ENCODE data around the gene MEST.
"Not testable (repeated sequence)": the region's sequence is repeated elsewhere in the genome, so short reads cannot be mapped to it uniquely, and the experiment has no call there.

The MEST gene

GRCh38 chr7:130483031-130483430 is 8.9 kb upstream of the MEST start:
- DNase-seq (ENCODE audit: low read depth, low spot score): no peak

- no peak for DNase-seq (ENCODE audit: low read depth, low spot score)
Measured at GRCh38 chr7:130485734-130486113, 6.2 kb upstream of the MEST start.

- DNase-seq (ENCODE audit: low read depth, low spot score): peak; percentile 4
Measured at GRCh38 chr7:130486114-130486953, 5.6 kb upstream of the MEST start.

- DNase-seq (ENCODE audit: low read depth, low spot score): no peak
Measured at GRCh38 chr7:130486954-130487436, 4.9 kb upstream of the MEST start.

GRCh38 chr7:130488392-130489139 is 3.3 kb upstream of the MEST start:
- DNase-seq (ENCODE audit: low read depth, low spot score): no peak

- no peak for DNase-seq (ENCODE audit: low read depth, low spot score)
Measured at GRCh38 chr7:130489140-130489983, 2.5 kb upstream of the MEST start.

- DNase-seq (ENCODE audit: low read depth, low spot score): no peak
Measured at GRCh38 chr7:130490311-130490791, 1.5 kb upstream of the MEST start.

- DNase-seq (ENCODE audit: low read depth, low spot score): no peak
Measured at GRCh38 chr7:130490888-130491804, 739 bp upstream of the MEST start.

- DNase-seq (ENCODE audit: low read depth, low spot score): no peak
Measured at GRCh38 chr7:130492523-130493274, 814 bp downstream of the MEST start.

GRCh38 chr7:130493275-130493873 is 1.5 kb downstream of the MEST start:
- no peak for DNase-seq (ENCODE audit: low read depth, low spot score)

- DNase-seq (ENCODE audit: low read depth, low spot score): no peak
Measured at GRCh38 chr7:130494431-130494858, 2.6 kb downstream of the MEST start.

- no peak for DNase-seq (ENCODE audit: low read depth, low spot score)
Measured at GRCh38 chr7:130500463-130500862, 8.6 kb downstream of the MEST start.

GRCh38 chr7:130500910-130501309 is 9.0 kb downstream of the MEST start:
- DNase-seq (ENCODE audit: low read depth, low spot score): no peak

GRCh38 chr7:130505753-130506152 is 13.9 kb downstream of the MEST start:
- DNase-seq (ENCODE audit: low read depth, low spot score): no peak

GRCh38 chr7:130506358-130506757 is 14.5 kb downstream of the MEST start:
- no peak for DNase-seq (ENCODE audit: low read depth, low spot score)

- not testable (repeated sequence) for DNase-seq (ENCODE audit: low read depth, low spot score)
Measured at GRCh38 chr7:130512038-130512437, 20.2 kb downstream of the MEST start.

GRCh38 chr7:130513447-130513846 is 21.6 kb downstream of the MEST start:
- no peak for DNase-seq (ENCODE audit: low read depth, low spot score)

GRCh38 chr7:130515315-130516040 is 23.6 kb downstream of the MEST start:
- no peak for DNase-seq (ENCODE audit: low read depth, low spot score)
